ENCODE results near the gene IGSF8.

DNA sequence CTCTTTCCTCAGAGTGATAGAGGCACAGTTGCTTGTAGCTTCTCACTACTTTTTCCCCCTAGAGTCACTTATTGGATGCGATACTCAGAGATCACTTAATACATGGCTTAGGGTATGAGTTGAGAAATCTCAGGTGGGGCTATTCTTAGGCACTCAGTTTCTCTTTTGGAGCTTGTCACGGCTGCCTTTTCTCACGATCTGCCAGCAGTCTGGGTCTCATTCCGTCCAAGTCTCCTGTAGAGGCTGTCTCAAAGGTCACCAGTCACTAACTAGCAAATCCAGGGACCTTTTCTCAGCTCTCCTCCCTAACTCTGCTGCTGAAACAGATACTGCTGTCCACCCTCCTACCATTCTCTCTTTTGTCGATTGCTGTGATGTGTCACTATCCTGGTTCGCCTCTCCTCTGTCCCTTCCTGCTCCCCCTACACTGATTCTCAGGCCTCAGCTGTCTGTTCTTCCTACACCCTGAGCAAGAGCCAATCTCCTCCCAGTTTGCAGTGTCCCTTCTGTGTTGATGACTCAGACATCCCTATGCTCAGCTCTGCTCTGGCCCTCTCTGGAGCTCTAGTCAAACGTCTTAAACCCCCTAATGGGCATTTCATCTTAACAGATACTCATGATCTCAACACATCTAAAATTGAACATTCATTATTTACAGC is 29.6 kb upstream of the IGSF8 start:
- TF ChIP-seq, protein P1, sequence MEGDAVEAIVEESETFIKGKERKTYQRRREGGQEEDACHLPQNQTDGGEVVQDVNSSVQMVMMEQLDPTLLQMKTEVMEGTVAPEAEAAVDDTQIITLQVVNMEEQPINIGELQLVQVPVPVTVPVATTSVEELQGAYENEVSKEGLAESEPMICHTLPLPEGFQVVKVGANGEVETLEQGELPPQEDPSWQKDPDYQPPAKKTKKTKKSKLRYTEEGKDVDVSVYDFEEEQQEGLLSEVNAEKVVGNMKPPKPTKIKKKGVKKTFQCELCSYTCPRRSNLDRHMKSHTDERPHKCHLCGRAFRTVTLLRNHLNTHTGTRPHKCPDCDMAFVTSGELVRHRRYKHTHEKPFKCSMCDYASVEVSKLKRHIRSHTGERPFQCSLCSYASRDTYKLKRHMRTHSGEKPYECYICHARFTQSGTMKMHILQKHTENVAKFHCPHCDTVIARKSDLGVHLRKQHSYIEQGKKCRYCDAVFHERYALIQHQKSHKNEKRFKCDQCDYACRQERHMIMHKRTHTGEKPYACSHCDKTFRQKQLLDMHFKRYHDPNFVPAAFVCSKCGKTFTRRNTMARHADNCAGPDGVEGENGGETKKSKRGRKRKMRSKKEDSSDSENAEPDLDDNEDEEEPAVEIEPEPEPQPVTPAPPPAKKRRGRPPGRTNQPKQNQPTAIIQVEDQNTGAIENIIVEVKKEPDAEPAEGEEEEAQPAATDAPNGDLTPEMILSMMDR (IDR thresholded peaks at IDR 0.05; ENCODE audit: extremely low read depth in 1 of 2, insufficient read depth in 1 of 2, low read depth in 1 of 2, low read length in 2 of 2), result no peak
- TF ChIP-seq POLR2A (IDR thresholded peaks at IDR 0.05; ENCODE audit: low read depth, low read length) (no peak), EZH2 (IDR thresholded peaks at IDR 0.05; ENCODE audit: borderline replicate concordance, low read depth, low read length, severe bottlenecking) (no peak), POLR2AphosphoS5 (IDR thresholded peaks at IDR 0.05; ENCODE audit: insufficient read depth, low read depth, low read length) (no peak), MYC (IDR thresholded peaks at IDR 0.05; ENCODE audit: low read depth, low read length) (no peak), JUN (IDR thresholded peaks at IDR 0.05; ENCODE audit: borderline replicate concordance, insufficient read depth, insufficient read length, low read depth) (no peak), GATA2 (IDR thresholded peaks at IDR 0.05; ENCODE audit: insufficient read depth, insufficient read length, low read depth, low read length) (no peak)
- TF ChIP-seq, protein P2, sequence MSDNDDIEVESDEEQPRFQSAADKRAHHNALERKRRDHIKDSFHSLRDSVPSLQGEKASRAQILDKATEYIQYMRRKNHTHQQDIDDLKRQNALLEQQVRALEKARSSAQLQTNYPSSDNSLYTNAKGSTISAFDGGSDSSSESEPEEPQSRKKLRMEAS (IDR thresholded peaks at IDR 0.05; ENCODE audit: insufficient read depth, insufficient read length), result no peak
